HG02852 (cell line): Measurements from ENCODE around the gene FAM24B.
"Not testable (repeated sequence)": the region's sequence is repeated elsewhere in the genome, so short reads cannot be mapped to it uniquely, and the experiment has no call there.

Source experiments
- ATAC-seq: cut with Tn5 transposase; IDR thresholded peaks from one replicate; pipeline ENCODE4 v1.9.1; 2021; ENCODE audit warnings: mild to moderate bottlenecking, moderate library complexity; ENCODE audit not compliant: unreplicated experiment

Gene FAM24B

DNA sequence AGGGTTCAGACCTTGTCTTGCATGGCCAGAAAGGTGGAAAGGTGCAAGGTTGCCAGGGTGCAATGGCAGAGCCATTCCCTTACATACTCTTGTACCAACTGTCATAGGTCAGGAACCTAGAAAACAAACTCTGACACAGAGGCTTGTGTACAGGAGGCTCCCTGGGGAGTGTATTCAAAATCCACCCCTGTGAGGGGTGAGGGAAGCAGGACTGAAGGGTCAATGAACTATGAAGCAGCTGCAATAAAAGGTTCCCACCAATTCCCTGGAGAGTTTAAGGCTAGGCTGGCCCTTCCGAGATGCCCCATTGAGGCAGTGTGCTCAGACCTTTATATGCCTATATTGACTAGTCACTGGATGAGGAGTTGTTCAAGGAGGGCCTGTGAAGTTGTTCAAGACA, 19.9 kb downstream of the FAM24B start:
- ATAC-seq: no peak

DNA sequence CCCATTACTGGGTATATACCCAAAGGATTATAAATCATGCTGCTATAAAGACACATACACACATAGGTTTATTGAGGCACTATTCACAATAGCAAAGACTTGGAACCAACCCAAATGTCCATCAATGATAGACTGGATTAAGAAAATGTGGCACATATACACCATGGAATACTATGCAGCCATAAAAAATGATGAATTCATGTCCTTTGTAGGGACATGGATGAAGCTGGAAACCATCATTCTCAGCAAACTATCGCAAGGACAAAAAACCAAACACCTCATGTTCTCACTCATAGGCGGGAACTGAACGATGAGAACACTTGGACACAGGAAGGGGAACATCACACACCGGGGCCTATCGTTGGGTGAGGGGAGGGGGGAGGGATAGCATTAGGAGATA, 21.3 kb downstream of the FAM24B start:
- not testable (repeated sequence) for ATAC-seq

DNA sequence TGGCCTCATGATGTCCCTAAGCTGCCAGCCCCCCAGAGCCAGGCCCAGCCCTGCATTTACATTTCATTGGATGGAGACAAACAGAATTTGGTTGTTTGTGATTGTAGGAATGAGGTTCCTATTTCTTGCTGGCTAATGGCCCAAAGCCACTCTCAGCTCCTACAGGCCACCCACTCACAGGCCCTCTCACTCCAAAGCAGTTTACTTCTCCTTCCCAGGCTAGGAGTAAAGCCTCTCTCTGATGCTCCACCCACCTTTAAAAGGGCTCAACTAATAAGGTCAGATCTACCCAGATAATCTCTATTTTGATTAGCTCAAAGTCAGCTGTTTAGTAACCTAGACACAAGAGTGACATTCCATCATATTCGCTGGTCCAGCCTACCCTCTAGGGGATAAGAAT, 22.5 kb downstream of the FAM24B start:
- ATAC-seq: no peak

DNA sequence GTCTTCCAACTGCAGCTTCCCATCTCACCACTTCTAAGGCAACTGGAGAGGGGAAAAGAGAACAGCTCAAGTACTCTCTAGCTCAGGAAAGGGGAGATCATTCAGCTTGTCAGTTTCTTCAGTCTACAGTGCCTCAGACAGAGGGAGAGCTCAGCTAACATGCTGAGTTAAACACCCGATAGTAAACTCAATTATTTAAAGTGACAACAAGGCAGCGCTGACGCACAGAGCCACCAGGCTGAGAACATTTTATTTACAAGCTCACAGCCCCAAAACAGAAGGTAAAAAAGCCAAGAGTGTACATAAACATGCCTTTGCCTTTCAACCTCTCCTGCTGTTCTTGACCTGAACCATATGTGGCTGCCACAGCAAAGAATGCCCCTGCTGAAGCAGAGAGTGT, 23.6 kb downstream of the FAM24B start:
- no peak for ATAC-seq

DNA sequence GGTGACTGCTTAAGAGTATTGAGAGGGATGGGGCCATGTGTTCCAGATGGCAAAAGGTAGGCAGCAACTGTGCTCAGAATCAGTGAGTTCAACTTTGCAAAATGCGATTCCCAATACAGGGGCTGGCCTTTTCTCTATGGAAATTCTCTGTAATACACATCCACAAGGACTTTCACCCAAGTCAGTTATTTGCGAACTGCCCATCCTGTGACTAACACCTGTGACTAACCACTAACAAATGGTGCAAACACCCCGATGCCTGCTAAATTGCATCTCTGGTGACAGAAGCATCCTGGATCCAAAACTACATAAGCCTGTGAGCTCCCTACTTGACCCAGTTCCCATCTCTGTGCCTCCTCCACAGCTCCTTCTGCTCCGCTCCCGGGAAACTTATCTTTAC, 24.7 kb downstream of the FAM24B start:
- no peak for ATAC-seq

DNA sequence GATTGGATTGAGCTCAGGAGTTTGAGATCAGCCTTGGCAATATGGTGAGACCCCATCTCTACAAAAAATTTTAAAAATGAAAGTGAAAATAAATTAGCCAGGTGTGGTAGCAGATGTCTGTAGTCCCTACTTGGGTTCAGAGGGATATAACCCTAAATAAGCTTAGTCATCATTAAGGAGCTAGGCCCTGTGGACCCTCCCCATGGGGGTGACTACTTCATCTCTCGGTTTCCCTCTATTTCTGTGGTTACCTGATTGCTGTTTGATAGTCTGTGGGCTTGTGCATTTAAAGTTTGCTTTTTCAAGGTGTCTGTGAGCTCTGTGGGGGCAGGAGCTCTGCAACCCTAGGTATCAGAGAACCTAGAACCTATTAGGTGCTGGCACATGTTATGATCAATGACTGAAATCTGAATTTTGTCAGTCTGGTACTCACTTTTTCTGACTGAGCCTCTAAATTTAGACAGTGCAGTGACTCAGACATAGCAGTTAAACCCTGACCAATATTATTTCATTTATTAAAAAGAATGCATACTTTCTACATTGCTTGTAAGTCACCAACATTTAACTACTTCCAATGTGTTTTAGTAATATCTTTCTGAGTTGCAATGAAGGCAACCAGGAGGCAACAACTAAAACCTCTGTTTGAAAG, 25.6 kb downstream of the FAM24B start:
- ATAC-seq: no peak

DNA sequence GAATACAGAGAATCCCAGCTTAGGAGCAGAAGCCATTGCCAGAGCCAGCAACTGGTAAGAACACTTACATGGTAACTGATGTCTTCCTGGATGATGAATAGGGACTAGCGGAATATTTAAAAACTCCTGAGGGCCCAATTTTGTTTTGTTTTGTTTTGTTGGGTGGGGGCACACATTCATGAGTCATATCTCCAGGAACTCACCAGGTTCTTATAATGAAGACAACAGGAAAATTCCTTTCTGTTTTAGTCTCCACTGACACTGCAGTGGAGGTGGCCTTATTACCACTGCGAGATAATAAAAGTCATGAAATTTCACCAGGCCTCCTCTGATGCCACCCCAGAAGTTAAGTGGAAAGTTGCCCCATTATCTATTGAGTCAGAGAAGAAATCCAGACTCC, 27.1 kb downstream of the FAM24B start:
- no peak for ATAC-seq

DNA sequence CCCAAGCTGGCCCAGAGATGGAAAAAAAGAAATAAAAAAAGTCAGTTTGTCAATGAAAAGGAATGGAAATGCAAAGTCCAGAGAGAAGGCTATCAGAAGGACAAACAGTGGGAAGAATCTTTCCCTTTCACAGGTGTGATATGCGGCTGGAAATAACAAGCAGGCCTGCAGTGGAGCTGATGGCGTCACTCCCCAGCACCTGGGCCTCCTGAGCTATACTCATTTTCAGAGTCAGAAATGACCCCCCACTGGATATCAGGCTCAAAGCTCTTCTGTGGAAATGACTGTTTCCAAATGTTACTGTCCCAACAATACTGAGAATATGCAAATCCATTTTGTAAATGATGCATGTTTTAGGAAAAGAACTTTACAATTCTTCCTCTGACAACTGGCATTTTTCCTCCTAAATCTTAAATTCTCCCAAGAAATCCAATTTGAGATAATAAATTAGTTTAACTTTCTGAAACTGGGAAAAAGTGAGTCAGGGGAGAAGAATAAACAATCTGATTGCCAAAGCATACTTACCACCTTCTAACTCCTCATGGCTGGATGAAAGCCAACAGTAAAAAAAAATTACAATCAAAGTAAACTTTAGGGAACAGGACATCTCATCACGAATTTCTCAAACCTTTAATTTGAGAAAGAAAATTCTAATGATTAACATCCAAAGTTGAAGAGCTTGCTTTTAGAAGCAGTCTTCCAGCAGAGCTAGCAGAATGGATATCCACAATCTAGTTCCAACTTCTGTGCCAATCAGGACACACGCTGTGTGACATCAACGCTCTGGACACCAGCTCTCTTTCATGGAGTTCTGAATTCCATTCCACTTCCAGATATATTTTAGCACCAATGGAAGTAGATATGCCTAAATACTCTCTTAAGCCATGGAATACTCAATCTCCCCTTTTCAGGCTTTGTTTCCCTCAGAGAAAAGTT, 28.4 kb downstream of the FAM24B start:
- no peak for ATAC-seq

DNA sequence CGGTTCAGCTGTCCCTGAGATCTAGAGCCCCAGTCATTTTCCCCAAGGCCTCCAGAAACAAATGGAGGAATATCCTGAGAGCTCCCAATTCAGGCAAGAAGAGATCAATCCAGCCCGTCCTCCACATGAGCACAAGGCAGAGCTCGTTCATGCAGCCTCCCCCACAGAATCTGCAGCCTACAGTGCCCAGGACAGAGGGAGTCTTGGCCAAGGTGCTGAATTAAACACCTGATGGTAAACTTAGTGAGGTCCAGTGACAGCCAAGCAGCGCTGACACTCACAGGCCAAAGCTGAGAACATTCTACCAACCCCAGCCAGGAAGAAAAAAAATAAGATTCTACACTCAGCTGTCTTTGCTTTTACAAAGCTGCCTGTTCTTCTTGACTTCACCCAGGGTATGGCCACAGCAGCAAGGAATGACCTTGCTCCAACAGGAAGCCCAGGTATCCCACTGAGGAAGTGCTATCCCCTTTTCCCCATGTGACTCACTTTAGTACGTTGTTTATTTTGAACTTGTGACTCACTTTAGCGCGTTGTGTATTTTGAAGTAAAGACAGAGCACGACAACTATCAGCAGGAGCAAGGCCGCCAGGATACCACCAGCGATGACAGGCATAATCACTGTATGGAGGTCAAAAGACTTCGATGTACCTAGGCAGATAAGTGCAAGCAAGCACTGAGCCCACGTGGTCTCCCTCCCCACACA, 29.3 kb downstream of the FAM24B start:
- ATAC-seq: no peak

DNA sequence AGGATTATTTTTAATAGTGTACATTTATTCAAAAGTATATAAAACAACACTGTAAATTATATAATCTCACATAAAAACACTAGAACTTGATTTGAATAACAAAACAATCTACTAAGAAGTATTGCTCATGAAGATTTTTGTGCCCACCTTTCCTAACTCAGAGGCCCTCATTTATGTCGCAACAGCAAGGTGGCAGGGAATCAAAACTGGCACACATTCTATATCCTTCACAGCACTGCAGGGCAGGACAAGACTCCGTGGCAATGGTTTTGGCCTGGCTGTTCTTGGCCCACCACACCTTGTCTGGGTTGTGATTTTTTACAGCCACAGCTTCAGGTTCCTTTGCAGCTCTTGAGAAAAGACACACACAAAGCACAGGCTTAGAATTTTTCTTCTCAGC, 30.3 kb downstream of the FAM24B start:
- ATAC-seq: no peak

DNA sequence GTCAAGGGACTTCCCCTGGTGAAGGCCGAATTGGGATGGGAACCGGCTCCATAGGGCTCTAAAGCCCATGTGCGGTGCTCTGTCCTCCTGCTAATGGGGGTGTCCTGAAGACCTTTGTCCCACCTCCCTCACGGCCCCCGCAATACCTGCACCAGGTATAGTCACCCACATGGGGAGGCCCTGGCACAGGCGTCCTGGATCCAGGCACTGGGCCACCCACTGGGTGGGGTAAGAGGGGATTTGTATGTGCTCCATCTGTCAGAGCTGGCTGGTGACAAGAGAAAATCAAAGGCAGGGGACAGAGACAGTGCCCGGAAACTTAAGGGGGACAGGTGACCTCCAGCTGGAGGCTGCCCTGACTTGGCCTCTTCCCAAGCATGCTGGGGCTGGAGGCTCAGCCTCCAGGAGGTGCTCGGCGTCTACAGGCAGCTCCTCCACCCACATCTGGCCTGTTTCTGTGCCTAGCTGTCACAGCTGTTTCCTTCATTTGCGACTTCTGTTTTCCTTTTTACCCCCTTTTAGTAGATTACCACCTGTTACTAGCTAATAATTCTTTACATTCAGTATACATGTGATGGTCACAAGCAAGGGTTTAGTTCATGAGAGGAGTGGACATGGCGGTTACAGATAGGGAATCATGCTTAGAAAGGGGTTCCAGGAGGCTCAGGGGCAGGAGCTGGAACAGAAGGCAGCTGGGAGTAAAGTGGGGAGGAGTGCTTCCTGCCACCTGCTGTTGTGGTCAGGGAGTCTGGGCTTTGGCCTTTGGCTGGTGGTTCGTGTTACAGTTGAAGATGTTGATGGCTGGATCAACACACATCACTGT, 31.4 kb downstream of the FAM24B start:
- ATAC-seq: no peak

DNA sequence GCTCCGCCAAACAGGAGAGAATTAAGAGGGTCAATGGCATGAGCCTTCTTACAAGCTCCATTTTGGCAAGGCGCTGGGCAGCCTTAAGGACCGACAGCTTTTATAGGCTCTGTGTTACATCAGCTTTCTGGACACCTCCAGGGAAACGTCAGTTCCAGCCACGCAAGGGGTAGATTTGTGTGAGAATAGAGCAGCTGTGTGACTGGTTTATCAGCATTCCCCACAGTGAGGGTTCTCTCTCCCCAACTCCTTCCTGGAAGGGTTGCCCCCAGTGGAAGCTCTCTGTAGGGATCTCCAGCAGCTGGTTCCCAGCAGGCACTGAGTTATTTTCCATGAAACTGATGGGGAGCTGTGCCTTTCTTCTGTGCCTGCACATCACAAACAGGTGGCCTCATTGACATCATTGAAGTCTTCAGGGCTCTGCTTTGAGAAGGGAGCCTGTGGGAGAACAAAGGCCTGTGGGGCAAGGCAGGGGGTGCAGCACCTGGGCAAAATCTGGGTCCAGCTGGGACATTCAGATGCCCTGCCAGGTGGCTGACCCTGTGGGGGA, 33.5 kb downstream of the FAM24B start, which contains the start of gene CUZD1:
CUZD1 (minus strand) TSS at position 75 of the 550 bp plus-strand sequence; CDS start at position 61, 14 bp downstream.
- ATAC-seq: no peak

DNA sequence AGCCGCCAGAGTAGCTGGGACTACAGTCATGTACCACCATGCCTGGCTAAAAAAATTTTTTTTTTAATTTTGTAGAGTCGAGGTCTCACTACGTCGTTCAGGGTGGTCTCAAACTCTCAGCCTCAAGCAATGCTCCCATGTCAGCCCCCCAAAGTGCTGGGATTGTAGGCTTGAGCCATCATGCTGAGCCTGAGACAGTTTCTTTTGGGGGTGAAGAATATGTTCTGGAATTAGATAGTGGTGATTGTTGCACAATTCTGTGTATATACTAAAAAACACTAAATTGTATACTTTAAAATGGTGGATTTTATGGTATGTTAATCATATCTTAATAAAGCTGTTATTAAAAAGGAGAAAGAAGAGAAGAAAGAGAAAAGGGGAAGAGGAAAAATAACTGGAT, 35.2 kb downstream of the FAM24B start:
- no peak for ATAC-seq

DNA sequence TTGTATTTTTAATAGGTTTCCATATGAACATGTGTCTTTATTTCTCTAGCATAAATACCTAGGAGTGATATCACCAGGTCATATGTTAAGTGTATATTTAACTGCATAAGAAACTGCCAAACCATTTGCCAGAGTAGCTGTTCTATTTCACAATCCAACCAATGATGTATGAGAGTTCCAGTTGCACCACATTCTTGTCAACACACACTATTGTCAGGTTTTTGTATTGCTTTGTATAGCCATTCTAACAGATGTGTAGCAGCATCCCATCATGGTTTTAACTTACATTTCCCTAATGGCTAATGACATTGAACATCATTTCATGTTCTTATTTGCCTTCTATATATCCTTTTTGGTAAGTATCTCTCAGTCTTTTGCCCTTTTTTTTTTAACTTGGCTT, 37.8 kb downstream of the FAM24B start:
- ATAC-seq: no peak

DNA sequence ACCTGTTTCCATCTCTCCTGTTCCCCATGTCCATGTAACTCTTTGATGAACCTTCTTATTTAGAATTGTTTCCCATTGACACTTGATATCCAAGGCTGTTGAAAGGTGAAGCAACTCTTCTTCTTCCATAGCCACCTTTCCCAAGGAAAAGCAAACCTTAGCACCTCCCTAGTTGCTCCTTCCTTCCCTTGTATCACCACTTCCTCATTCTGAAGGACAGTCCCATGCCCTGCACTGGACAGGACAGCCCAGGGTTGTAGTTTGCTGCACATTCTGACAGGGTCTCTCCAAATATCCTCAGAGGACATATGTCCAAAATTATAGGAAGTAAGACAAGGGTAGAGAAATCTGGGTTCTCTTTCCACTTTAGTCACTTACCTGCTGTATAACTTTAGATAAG, 39.9 kb downstream of the FAM24B start:
- no peak for ATAC-seq

DNA sequence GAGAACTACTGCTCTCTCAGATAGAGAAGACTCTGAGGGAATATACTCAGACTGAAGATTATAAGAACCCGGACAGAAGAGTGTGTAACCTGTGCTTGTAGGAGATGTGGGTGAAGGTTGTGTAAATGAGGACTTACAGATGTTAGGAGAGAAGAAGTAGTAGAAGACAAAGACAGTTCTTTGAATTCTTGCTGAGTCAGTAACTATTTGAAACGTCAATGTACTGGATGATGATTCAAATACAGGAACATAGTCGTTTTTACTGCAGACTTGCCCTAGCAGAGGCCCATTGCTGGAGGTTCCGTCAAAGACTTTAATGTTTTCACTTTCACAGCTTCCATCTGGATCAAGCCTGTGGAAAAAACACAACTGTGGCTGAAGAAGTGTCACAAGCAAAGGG, 40.5 kb downstream of the FAM24B start:
- no peak for ATAC-seq

DNA sequence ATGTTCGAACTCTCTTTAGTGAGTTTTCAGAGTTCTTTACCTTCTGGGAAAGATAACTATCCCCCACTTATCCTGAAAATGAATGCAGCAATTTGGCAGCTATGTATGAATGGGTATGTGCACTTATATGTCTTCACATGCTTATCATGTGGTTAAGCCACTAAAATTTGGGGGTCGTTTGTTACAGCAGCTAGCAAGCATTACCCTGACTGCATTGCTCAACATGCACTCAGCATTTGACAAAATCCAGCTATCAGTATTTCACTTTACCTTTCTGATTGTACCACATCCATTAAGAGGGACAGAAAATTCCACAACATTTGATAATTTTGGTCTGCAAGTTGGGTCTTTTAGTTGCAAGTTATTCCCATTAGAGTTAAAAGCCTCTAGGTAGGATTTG, 43.5 kb downstream of the FAM24B start:
- no peak for ATAC-seq

DNA sequence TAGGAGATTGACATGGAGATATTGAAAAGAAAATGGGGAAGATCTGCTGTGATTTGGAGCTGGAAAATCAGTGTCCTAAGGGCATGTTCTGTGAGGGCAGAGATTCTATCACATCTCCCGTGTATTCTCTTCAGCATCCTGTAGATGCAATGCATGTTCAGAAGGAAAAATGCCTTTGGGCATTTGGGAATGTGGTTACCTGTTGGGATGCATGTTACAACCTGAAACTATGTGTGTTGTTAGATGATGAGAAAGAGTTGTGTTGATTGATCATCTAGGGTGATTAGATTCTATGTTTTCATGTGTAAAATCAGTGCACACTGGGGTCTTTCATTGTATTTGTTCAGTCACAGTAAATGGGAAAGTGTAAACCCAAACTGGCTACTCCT, 48.4 kb downstream of the FAM24B start:
- no peak for ATAC-seq

DNA sequence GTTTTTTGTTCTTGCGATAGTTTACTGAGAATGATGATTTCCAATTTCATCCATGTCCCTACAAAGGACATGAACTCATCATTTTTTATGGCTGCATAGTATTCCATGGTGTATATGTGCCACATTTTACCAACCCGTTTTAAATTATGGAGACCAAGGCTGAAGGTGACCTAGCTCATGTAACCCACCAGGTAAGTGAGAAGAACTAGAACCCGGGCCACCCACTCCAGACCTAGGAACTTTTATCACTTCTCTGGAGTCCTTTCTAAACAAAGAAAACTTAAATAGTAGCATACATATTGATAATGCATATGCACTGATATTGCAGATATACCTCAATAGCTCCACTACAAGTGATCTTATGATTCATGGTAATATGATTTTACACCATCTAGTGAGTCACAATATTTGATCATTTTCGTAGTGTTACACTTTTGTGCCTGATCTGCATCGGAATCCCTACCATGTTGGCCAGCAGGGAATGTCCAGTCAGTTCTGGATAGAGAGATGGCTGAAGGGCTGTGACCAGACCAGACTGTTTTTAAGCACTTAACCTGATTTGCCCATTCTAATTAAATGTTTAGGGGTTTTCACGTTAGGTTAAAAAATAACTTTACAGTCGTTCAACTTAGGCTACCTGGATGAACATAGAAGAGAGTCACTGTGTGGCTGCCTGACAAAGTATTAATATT, 49.0 kb downstream of the FAM24B start:
- no peak for ATAC-seq

DNA sequence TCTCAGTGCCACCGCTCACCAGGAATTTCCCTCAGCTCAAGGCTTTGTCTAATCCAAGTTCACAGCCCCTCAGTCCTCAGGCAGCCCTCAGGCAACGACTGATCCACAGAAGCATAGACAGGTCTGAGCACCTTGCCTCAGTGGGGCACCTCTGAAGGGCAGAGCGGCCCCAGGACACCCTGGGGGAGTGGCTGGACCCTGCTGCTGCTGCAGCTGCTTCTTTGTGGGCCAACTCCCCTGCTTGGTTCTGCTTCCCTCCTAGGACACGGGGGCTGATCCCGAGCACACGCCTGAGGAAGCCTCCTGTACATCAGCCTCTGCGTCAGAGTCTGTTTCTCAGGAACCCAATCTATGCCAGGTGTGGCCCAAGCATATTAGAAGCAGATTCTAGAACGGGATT, 49.9 kb downstream of the FAM24B start:
- no peak for ATAC-seq
